Left lung (tissue), 10 donors: ENCODE data around the gene ITPK1. TPM values are rescaled to one million over a fixed set of nuclear protein-coding genes. Genes with fewer than 3 reads are reported as not detected.
"Not testable (repeated sequence)": the region's sequence is repeated elsewhere in the genome, so short reads cannot be mapped to it uniquely, and the experiment has no call there.

Experiments
- ATAC-seq: fragments of 200-7000 bp; cut with Tn5 transposase; one replicate; pipeline ENCODE4 v1.9.1; 2020; ENCODE audit warnings: moderate library complexity
- DNase-seq, 4 donors: peaks; one replicate each; pipeline ENCODE4 v3.0.0-alpha.2; 2013 to 2020
- H3K27ac ChIP-seq, 2 donors: fragments of 200-600 bp; sonication (generic) in 1 of 2; one replicate each; pipeline versions ENCODE4 v1.5.0 to v1.8.0; 2020 to 2021
- H3K27me3 ChIP-seq, 2 donors: fragments of 200-600 bp; sonication (generic) in 1 of 2; one replicate each; pipeline versions ENCODE4 v1.5.0 to v1.8.0; 2020 to 2021
- H3K36me3 ChIP-seq, 2 donors: fragments of 200-600 bp; sonication (generic) in 1 of 2; one replicate each; pipeline versions ENCODE4 v1.5.0 to v1.8.0; 2020 to 2021
- H3K4me1 ChIP-seq, 2 donors: fragments of 200-600 bp; one replicate each; pipeline ENCODE4 v1.8.0; 2021
- H3K4me3 ChIP-seq, 2 donors: fragments of 200-600 bp; sonication (generic) in 1 of 2; one replicate each; pipeline versions ENCODE4 v1.5.0 to v1.8.0; 2020 to 2021; ENCODE audit warnings: mild to moderate bottlenecking in 1 of 2
- H3K9me3 ChIP-seq, 2 donors: fragments of 200-600 bp; sonication (generic) in 1 of 2; one replicate each; pipeline versions ENCODE4 v1.5.0 to v1.8.0; 2020 to 2021
- intact Hi-C, 2 donors: fragments of 100-400 bp; cut with DNase I; formaldehyde crosslinking; loops; one replicate each; pipeline versions ENCODE4 v1.11.2 to v1.14.2; 2022
- polyA plus RNA-seq, 6 donors: library from polyadenylated mRNA; unstranded; fragments of 120-200 nt; gene quantifications; one replicate each; pipeline ENCODE4 v1.2.1, GENCODE V29; 2013; ENCODE audit not compliant: insufficient read length in 6 of 6
- total RNA-seq, 2 donors: library from RNA; stranded (reverse); fragmentation: NEBNext Ultra II Directional; extraction: Animal tissue kit (Norgen Biotek cat#: 25700); gene quantifications; one replicate each; pipeline ENCODE4 v1.2.1, GENCODE V29; 2021
- TF ChIP-seq, protein P1 (sequence below), 2 donors: fragments of 200-600 bp; sonication (generic) in 1 of 2; IDR thresholded peaks; one replicate each; pipeline versions ENCODE4 v1.5.0 to v1.8.0; 2021; ENCODE audit warnings: antibody characterized with exemption in 2 of 2
- donor health status: DM: no; HTN: yes; CAD: no.
- donor health status: DM: no; HTN: no; CAD: no.

Gene ITPK1
- total and polyA plus RNA-seq, 8 donors, result 18.1 to 108 (median 20.8) TPM

DNA sequence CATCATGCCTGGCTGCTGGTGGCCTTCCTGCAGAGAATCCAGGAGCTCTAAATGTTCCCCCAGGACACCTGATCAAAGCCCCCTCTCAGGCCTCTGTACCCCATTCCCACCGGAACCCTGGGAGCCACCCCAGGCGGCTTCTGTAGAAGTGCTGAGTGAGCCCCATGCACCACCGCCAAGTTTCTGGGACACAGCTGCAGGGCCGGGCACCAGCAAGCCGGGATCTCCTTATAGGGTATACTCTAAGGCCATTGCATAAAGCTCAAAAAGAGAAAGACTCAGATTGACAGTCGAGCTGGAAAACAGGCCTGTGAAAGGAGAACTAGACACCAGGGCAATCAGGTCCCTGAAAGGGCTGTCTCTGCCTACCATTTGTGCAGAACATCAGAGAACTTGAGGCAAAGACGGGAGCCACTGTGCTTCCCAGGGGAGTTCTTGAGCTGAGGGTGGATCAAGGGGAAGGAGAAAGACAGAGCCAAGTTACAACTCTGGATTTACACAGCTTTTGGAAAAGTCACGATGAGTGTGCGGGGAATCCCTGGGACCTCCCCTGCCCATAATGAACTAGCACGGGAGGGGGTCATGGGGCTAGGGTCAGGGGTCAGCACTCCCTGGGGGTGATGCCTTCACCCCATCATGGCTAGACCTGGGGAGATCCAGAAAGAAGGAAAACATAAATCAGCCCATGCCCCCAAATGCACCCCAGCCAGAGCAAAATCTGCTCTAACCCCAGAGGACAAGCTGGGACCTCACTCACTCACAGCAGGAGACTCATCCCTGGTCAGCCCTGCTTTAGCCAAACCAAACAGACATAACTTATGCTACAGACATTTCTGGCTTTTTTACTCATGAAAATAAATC, 51.1 kb downstream of the ITPK1 start:
- H3K4me3 ChIP-seq, result no peak overlapping the region
- H3K4me1 ChIP-seq, result peaks cover 0 to 33% of the 10 kb centered on the region in 2 donors
- H3K36me3 ChIP-seq, result no peaks in the 10 kb centered on the region
- no peak for ATAC-seq
- DNase-seq, result peak in 1 of 4 donors; percentile 61
- no peaks in the 10 kb centered on the region for H3K9me3 ChIP-seq
- no peaks in the 10 kb centered on the region for H3K27me3 ChIP-seq
- TF ChIP-seq, protein P1, sequence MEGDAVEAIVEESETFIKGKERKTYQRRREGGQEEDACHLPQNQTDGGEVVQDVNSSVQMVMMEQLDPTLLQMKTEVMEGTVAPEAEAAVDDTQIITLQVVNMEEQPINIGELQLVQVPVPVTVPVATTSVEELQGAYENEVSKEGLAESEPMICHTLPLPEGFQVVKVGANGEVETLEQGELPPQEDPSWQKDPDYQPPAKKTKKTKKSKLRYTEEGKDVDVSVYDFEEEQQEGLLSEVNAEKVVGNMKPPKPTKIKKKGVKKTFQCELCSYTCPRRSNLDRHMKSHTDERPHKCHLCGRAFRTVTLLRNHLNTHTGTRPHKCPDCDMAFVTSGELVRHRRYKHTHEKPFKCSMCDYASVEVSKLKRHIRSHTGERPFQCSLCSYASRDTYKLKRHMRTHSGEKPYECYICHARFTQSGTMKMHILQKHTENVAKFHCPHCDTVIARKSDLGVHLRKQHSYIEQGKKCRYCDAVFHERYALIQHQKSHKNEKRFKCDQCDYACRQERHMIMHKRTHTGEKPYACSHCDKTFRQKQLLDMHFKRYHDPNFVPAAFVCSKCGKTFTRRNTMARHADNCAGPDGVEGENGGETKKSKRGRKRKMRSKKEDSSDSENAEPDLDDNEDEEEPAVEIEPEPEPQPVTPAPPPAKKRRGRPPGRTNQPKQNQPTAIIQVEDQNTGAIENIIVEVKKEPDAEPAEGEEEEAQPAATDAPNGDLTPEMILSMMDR (IDR thresholded peaks at IDR 0.05), result no peak
- no peak overlapping the region for H3K27ac ChIP-seq
- intact Hi-C loops, result no loop called here

DNA sequence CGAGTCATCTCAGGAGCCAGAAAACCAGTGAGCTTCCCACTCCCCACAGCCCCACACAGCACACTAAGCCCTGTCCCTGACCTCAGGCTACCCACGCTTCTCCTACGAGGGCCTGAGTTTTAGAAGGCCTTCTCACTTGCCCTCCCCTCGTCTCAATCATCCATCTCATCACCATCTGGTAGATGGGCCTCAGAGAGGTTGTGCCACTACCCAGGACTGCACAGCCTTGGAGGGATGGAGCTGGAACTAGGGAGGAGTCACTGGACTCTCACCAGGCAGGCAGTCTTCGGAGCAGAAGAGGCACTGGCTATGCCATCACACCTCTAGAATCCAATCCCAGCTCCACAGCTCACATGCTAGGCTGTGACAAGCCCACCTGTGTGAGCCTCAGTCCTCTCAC, 52.3 kb downstream of the ITPK1 start:
- H3K4me3 ChIP-seq, result no peak overlapping the region

DNA sequence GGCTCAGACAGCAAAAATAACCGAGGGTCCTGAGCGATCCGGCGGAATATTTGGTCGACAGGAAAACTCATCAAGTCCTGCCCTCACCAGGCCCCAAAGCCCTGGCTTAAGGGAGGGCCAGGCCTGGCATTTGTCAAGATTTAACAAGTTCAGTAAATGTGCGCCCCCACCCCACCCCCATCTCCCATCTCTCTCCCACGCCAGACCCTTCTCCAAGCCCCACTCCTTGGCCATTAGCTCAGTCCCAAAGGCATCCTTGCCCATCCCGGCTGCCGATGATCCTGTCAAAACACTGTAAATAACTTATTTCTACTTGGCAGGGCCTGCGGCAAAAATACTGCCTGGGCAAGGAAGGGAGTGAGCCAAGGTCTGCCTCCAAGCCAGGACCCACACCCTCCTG, 52.8 kb downstream of the ITPK1 start:
- no peaks in the 10 kb centered on the region for H3K36me3 ChIP-seq
- H3K4me1 ChIP-seq, result peaks cover 0 to 33% of the 10 kb centered on the region in 2 donors
- intact Hi-C loops, result no loop called here
- no peak for ATAC-seq
- DNase-seq, result peak in 1 of 4 donors; percentile 35
- TF ChIP-seq, protein P1 (IDR thresholded peaks at IDR 0.05), result no peak
- no peaks in the 10 kb centered on the region for H3K9me3 ChIP-seq
- H3K27me3 ChIP-seq, result no peaks in the 10 kb centered on the region
- no peak overlapping the region for H3K27ac ChIP-seq
- H3K4me3 ChIP-seq, result no peak overlapping the region

More for the DNA sequence above, 52.3 kb downstream of the ITPK1 start:
- Histone ChIP-seq H3K27me3 (no peaks in the 10 kb centered on the region), H3K36me3 (no peaks in the 10 kb centered on the region), H3K27ac (no peak overlapping the region), H3K4me1 (peaks cover 0 to 33% of the 10 kb centered on the region in 2 donors), H3K9me3 (no peaks in the 10 kb centered on the region)
- TF ChIP-seq, protein P1 (IDR thresholded peaks at IDR 0.05), result no peak
- ATAC-seq (no peak), DNase-seq (peak in 1 of 4 donors; percentile 12)
- intact Hi-C loops, result no loop called here

DNA sequence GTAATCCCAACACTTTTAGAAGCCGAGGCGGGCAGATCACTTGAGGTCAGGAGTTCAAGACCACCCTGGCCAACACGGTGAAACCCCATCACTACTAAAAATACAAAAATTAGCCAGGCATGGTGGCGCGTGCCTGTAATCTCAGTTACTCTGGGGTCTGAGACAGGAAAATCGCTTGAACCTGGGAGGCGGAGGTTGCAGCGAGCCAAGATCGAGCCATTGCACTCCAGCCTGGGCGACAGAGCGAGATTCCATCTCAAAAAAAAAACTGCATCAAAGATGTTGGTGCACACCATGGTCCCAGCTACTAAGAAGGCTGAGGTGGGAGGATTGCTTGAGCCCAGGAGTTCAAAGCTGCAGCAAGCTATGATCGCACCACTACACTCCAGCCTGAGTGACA, 53.7 kb downstream of the ITPK1 start:
- H3K4me3 ChIP-seq, H3K27me3 ChIP-seq, DNase-seq, ATAC-seq, intact Hi-C loops, H3K9me3 ChIP-seq, H3K36me3 ChIP-seq: not testable (repeated sequence)
- H3K27ac ChIP-seq, result peak overlapping the region in 1 of 2 donors; percentile 28
- H3K4me1 ChIP-seq, result peaks cover 0 to 26% of the 10 kb centered on the region in 2 donors

DNA sequence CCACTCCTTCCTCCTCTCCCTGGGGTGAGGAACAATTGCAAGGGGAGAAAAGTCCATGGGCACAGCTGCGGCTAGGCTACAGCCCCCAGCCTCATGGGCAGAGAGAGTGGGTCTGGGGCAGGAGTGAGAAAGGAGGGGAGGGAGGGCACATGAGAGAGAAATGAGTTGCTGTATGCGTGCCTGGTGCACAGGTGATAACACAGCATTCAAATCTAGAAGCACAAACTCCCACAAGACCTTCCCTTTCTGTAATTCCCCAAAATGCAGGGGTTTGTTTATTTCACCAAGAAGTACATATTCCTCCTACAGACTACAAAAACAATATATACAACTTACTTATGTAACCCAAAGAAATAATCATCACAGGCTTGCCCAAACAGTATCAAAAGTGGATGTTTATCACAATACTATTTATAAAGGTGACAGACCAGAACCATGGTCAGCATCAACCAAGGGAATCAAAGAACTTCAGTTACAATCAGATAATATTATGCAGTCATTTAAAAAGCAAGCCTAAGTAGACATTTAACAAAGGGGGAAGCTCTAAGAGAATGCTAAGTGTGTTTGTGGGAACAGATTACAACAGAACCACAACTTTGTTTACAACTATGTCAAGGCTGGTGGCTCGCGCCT, 54.2 kb downstream of the ITPK1 start:
- Histone ChIP-seq H3K27ac (peak overlapping the region in 1 of 2 donors; percentile 28), H3K36me3 (no peaks in the 10 kb centered on the region), H3K4me3 (no peak overlapping the region), H3K9me3 (no peaks in the 10 kb centered on the region), H3K4me1 (peaks cover 0 to 21% of the 10 kb centered on the region in 2 donors), H3K27me3 (no peaks in the 10 kb centered on the region)
- TF ChIP-seq, protein P1 (IDR thresholded peaks at IDR 0.05), result no peak
- ATAC-seq, result no peak
- peak in 1 of 4 donors; percentile 27 for DNase-seq
- intact Hi-C loops, result no loop called here
